Anterior cingulate cortex (tissue), 58 donors: ENCODE measurements around the gene DNAH2.

Experiments
- DNase-seq, 58 donors: peaks; one replicate each; lab custom pipeline; 2025; lab: John Stamatoyannopoulos, UW

The DNAH2 gene

GRCh38 chr17:7835814-7836595 lies 118.5 kb downstream of the DNAH2 start:
- peak in 51 of 58 donors; percentile 15 to 81 (median 62) for DNase-seq

GRCh38 chr17:7836596-7837407 lies 119.3 kb downstream of the DNAH2 start:
- peak in 48 of 58 donors; percentile 18 to 80 (median 54) for DNase-seq

GRCh38 chr17:7837408-7838088 lies 120.0 kb downstream of the DNAH2 start:
- no peak for DNase-seq

- DNase-seq = peak in 27 of 58 donors; percentile 15 to 67 (median 50)
These were observed 120.8 kb downstream of the DNAH2 start for GRCh38 chr17:7838090-7839075.

GRCh38 chr17:7839190-7839875 lies 121.8 kb downstream of the DNAH2 start:
- DNase-seq = no peak

GRCh38 chr17:7839876-7840261 lies 122.3 kb downstream of the DNAH2 start:
- DNase-seq = peak in 1 of 58 donors; percentile 36

GRCh38 chr17:7840441-7840840 lies 122.9 kb downstream of the DNAH2 start:
- DNase-seq = no peak

- DNase-seq = no peak
These were observed 123.3 kb downstream of the DNAH2 start for GRCh38 chr17:7840875-7841274.

- peak in 54 of 58 donors; percentile 51 to 96 (median 84) for DNase-seq
These were observed 123.9 kb downstream of the DNAH2 start for GRCh38 chr17:7841396-7841914.

GRCh38 chr17:7841915-7842379 lies 124.4 kb downstream of the DNAH2 start:
- peak; percentile 63 to 96 (median 88) for DNase-seq

GRCh38 chr17:7842380-7843256 lies 125.1 kb downstream of the DNAH2 start:
- DNase-seq = peak in 44 of 58 donors; percentile 31 to 87 (median 62)

- peak in 1 of 58 donors; percentile 59 for DNase-seq
These were observed 125.7 kb downstream of the DNAH2 start for GRCh38 chr17:7843257-7843535.

- DNase-seq = peak in 52 of 58 donors; percentile 30 to 81 (median 63)
These were observed 126.2 kb downstream of the DNAH2 start for GRCh38 chr17:7843536-7844291.

- DNase-seq = peak; percentile 55 to 96 (median 90)
These were observed 127.0 kb downstream of the DNAH2 start for GRCh38 chr17:7844292-7845154.

- no peak for DNase-seq
These were observed 128.0 kb downstream of the DNAH2 start for GRCh38 chr17:7845359-7846062.
